Tibial nerve (tissue), 3 donors: ENCODE results near the gene RACK1.
"Not testable (repeated sequence)": the region's sequence is repeated elsewhere in the genome, so short reads cannot be mapped to it uniquely, and the experiment has no call there.

Experiments used
- CTCF ChIP-seq, 5 experiments: fragments of 200-600 bp in 3 of 5; fragments of 450-650 bp in 2 of 5; sonication (generic) in 3 of 5; IDR thresholded peaks; one replicate each; pipeline ENCODE4 v1.5.1; 2016 to 2019; ENCODE audit warnings: antibody characterized with exemption in 5 of 5, mild to moderate bottlenecking in 3 of 5, moderate library complexity in 2 of 5
- POLR2A ChIP-seq, 2 donors: fragments of 450-650 bp; IDR thresholded peaks; one replicate each; pipeline ENCODE4 v1.6.1; 2017; ENCODE audit warnings: antibody characterized with exemption in 2 of 2, mild to moderate bottlenecking in 2 of 2, moderate library complexity in 2 of 2

- not testable (repeated sequence) for TF ChIP-seq POLR2A, CTCF (IDR thresholded peaks at IDR 0.05)
These were observed 34.7 kb downstream of the RACK1 start for GRCh38 chr5:181209006-181209405.
